K562 (cell line): ENCODE measurements around the gene FBXW8. TPM values are rescaled to one million over a fixed set of nuclear protein-coding genes. Genes with fewer than 3 reads are reported as not detected.

Experiments used
- GABPA ChIP-seq: fragments of 200-800 bp; sonication (Bioruptor generic); conservative IDR thresholded peaks from 2 replicates; pipeline ENCODE4 v1.6.1; 2016; ENCODE audit warnings: low read depth, missing genetic modification characterization, missing compliant biosample characterization
- HDAC2 ChIP-seq: fragments of 450-650 bp; IDR thresholded peaks from 2 replicates; pipeline ENCODE4 v1.6.1; 2016; ENCODE audit warnings: mild to moderate bottlenecking
- HDGF ChIP-seq: fragments of 450-650 bp; IDR thresholded peaks from 2 replicates; pipeline ENCODE4 v1.6.1; 2016
- IFI16 ChIP-seq: fragments of 250-450 bp; sonication (Bioruptor Pico); IDR thresholded peaks from 2 replicates; pipeline ENCODE4 v2.1.2; 2022; ENCODE audit warnings: mild to moderate bottlenecking, inconsistent platforms
- MYNN ChIP-seq, 2 experiments: sonication (generic); formaldehyde crosslinking in 1 of 2; IDR thresholded peaks; 2 replicates each; pipeline versions ENCODE4 v1.5.0 to v1.6.1; 2016 to 2020; ENCODE audit warnings: antibody characterized with exemption in 1 of 2, missing genetic modification reagents in 1 of 2
- NCOA1 ChIP-seq: fragments of 450-650 bp; IDR thresholded peaks from 2 replicates; pipeline ENCODE4 v1.6.1; 2016; ENCODE audit warnings: low read depth
- NCOR1 ChIP-seq: fragments of 450-650 bp; IDR thresholded peaks from 2 replicates; pipeline ENCODE4 v1.6.1; 2016; ENCODE audit warnings: mild to moderate bottlenecking, moderate library complexity
- NKRF ChIP-seq: fragments of 450-650 bp; IDR thresholded peaks from 2 replicates; pipeline ENCODE4 v1.6.1; 2016; ENCODE audit warnings: borderline replicate concordance
- NRF1 ChIP-seq, 2 experiments: fragments of 450-650 bp; IDR thresholded peaks in 1 of 2; conservative IDR thresholded peaks in 1 of 2; 2 replicates each; pipeline ENCODE4 v1.6.1; 2014; ENCODE audit warnings: mild to moderate bottlenecking in 2 of 2
- SMARCE1 ChIP-seq: fragments of 450-650 bp; IDR thresholded peaks from 2 replicates; pipeline ENCODE4 v1.7.1; 2016; ENCODE audit warnings: mild to moderate bottlenecking
- SUPT5H ChIP-seq: fragments of 450-650 bp; IDR thresholded peaks from 2 replicates; pipeline ENCODE4 v1.6.1; 2016
- TRIM24 ChIP-seq, 2 experiments: fragments of 450-650 bp; IDR thresholded peaks; 2 replicates each; pipeline ENCODE4 v1.6.1; 2016
- ZBTB26 ChIP-seq: fragments of 450-650 bp; formaldehyde crosslinking; IDR thresholded peaks from 2 replicates; pipeline ENCODE4 v1.4.0; 2022; ENCODE audit warnings: missing genetic modification characterization
- ZFP36 ChIP-seq: fragments of 150-350 bp; IDR thresholded peaks from 2 replicates; pipeline ENCODE4 v1.6.1; 2018; ENCODE audit warnings: low read length, low read depth; ENCODE audit not compliant: partially characterized antibody
- ZNF655 ChIP-seq: fragments of 250-450 bp; sonication (Bioruptor Pico); IDR thresholded peaks from 2 replicates; pipeline ENCODE4 v1.5.0; 2021
- polyA plus RNA-seq, 8 experiments: library from polyadenylated mRNA; depleted of rRNA in 4 of 8; stranded (reverse) in 5 of 8; unstranded in 3 of 8; fragments of >200 nt; fragmentation: Nextera tagmentation in 2 of 8; fragmentation: Illumina TruSeq in 1 of 8; extraction: Ambion mirVana in 2 of 8; extraction: Trizol in 1 of 8; gene quantifications; 2 replicates each; pipeline versions ENCODE4 v1.2.1 to v1.2.3, GENCODE V29; 2011 to 2014; ENCODE audit warnings: inconsistent platforms in 1 of 8, missing spikeins in 1 of 8
- total RNA-seq, 7 experiments: library from RNA; depleted of rRNA in 6 of 7; stranded (reverse); fragments of >200 nt in 6 of 7; fragmentation: Illumina TruSeq in 2 of 7; extraction: Trizol in 2 of 7; gene quantifications; 2 replicates each; pipeline versions ENCODE4 v1.2.1 to v1.2.3, GENCODE V29; 2011 to 2021; ENCODE audit warnings: low replicate concordance in 1 of 7

Gene FBXW8
- total and polyA plus RNA-seq, 9 of the 15 experiments (the other 6 are each of a cell fraction or from before 2014, with no cell fraction given), result 0.58 to 8.3 (median 4.4) TPM

- TF ChIP-seq NKRF, result no peak
- TF ChIP-seq HDAC2, result peak; percentile 63; the same call in 1 of the 2 replicates
- peak; percentile 83; the same call in 1 of the 2 replicates for TF ChIP-seq HDGF
- TF ChIP-seq ZFP36, result no peak
- peak; percentile 55 to 68 for TF ChIP-seq TRIM24 (IDR thresholded peaks at IDR 0.05)
- TF ChIP-seq GABPA (tag), result no peak
- TF ChIP-seq MYNN (IDR thresholded peaks at IDR 0.05), result peak; percentile 91
- no peak for TF ChIP-seq MYNN (CRISPR knock-in tag; IDR thresholded peaks at IDR 0.05)
- TF ChIP-seq NCOR1, result peak; percentile 14; the same call in 1 of the 2 replicates
- no peak for TF ChIP-seq NRF1 (conservative IDR thresholded peaks at IDR 0.05 in 1 of 2, IDR thresholded peaks at IDR 0.05 in 1 of 2)
- peak; percentile 94 for TF ChIP-seq ZBTB26 (CRISPR knock-in tag)
- 0 out of 2 replicates have a peak, but pooled peaks have one; percentile 45 for TF ChIP-seq NCOA1
- peak; percentile 44 for TF ChIP-seq SUPT5H
- TF ChIP-seq IFI16 (CRISPR knock-in tag), result no peak
- TF ChIP-seq ZNF655 (CRISPR knock-in tag), result no peak
- TF ChIP-seq SMARCE1, result peak; percentile 94
- TF ChIP-seq, all 486 proteins: peak for 95
Measured at GRCh38 chr12:116916714-116917114, 6.0 kb downstream of the FBXW8 start (continued).
